ENCODE measurements around the gene USP32. TPM values are rescaled to one million over a fixed set of nuclear protein-coding genes. Genes with fewer than 3 reads are reported as not detected.

Gene USP32
- total RNA-seq, 1 donor from 2014 or later = 22.8 TPM

DNA sequence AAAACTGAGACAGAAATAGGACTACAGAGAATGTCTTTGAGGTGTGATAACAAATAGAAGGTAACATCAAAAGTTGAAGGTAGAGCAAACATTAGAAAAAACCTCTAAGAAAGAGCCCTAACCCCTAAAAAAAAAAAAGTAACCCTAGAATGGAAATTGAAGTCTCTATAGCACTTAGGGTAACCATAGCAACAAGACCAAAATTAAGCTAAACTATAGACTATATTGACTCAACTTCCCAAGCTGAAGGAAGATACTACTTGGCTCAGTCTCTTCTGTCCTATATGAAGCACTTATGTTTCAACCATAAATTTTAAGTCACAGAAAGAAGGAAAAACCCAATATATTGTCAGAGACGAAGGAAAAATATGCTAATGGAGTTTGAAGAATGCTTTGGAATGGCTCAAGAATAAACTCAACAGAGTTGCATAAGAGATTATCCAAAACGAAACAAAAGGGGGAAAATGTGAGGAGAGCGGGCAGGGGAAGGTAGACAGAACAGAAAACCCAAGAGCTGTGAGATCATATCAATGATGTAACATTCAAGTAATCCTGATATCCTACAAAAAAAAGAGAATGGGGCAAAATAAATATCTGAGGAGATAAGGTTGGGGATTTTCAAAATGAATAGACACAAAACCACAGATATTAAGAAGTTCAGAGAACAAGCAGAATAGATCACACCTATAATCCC lies 88.4 kb downstream of the USP32 start:
- Histone ChIP-seq H3K36me3 (peaks cover 6% of the 10 kb centered on the region), H3K4me1 (peaks cover 11% of the 10 kb centered on the region), H3K27ac (replicated peaks) (no peak overlapping the region), H3K9me3 (replicated peaks) (no peaks in the 10 kb centered on the region), H3K4me3 (no peak overlapping the region), H3K27me3 (ENCODE audit: low read depth) (no peaks in the 10 kb centered on the region)
- DNase-seq = no peak
- intact Hi-C loops (cut with micrococcal nuclease) = no loop called here
- TF ChIP-seq, protein P1, sequence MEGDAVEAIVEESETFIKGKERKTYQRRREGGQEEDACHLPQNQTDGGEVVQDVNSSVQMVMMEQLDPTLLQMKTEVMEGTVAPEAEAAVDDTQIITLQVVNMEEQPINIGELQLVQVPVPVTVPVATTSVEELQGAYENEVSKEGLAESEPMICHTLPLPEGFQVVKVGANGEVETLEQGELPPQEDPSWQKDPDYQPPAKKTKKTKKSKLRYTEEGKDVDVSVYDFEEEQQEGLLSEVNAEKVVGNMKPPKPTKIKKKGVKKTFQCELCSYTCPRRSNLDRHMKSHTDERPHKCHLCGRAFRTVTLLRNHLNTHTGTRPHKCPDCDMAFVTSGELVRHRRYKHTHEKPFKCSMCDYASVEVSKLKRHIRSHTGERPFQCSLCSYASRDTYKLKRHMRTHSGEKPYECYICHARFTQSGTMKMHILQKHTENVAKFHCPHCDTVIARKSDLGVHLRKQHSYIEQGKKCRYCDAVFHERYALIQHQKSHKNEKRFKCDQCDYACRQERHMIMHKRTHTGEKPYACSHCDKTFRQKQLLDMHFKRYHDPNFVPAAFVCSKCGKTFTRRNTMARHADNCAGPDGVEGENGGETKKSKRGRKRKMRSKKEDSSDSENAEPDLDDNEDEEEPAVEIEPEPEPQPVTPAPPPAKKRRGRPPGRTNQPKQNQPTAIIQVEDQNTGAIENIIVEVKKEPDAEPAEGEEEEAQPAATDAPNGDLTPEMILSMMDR (IDR thresholded peaks at IDR 0.05; ENCODE audit: borderline replicate concordance) = no peak

DNA sequence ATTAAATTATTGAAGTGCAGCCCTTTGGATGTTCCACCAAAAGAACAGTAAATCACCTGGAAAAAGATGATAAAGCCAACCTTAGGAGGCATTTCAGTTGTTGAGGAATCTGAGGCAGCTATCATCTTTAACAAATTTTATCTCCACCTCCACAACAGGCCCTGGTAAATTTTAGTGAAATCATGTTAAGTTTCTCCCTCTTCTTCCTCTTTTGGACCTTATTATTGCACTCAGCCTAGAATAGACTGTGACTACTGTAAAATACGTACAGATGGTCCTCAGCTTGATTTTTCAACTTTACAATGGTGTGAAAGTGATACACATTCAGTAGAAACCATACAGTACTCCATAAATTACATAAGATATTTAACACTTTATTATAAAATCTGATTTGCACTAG lies 90.3 kb downstream of the USP32 start:
- no peaks in the 10 kb centered on the region for H3K27me3 ChIP-seq (ENCODE audit: low read depth)
- TF ChIP-seq, protein P1 (IDR thresholded peaks at IDR 0.05; ENCODE audit: borderline replicate concordance) = no peak
- no peak overlapping the region for H3K27ac ChIP-seq (replicated peaks)
- peaks cover 6% of the 10 kb centered on the region for H3K36me3 ChIP-seq
- intact Hi-C loops (cut with micrococcal nuclease) = no loop called here
- H3K9me3 ChIP-seq (replicated peaks) = no peaks in the 10 kb centered on the region
- H3K4me3 ChIP-seq = no peak overlapping the region
- peaks cover 11% of the 10 kb centered on the region for H3K4me1 ChIP-seq
- no peak for DNase-seq

DNA sequence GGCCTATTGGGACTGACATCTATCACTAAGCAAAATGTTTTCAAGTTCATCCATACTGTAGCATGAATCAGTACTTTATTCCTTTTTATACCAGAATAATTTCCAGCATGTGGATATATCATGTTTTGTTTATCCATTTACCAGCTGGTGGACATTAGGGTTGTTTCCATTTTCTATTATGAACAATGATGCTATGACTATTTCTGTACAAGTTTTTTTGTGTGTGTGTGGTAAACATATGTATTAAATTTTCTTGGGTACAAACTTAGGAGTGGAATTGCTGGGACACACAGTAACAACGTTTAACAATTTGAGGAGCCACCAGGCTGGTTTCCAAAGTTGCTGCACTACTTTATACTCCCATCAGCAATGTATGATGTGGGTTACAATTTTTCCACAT lies 91.0 kb downstream of the USP32 start:
- no peaks in the 10 kb centered on the region for H3K27me3 ChIP-seq (ENCODE audit: low read depth)
- peaks cover 11% of the 10 kb centered on the region for H3K4me1 ChIP-seq
- H3K9me3 ChIP-seq (replicated peaks) = no peaks in the 10 kb centered on the region
- H3K27ac ChIP-seq (replicated peaks) = no peak overlapping the region
- H3K4me3 ChIP-seq = no peak overlapping the region
- TF ChIP-seq, protein P1 (IDR thresholded peaks at IDR 0.05; ENCODE audit: borderline replicate concordance) = no peak
- intact Hi-C loops (cut with micrococcal nuclease) = no loop called here
- DNase-seq = no peak
- H3K36me3 ChIP-seq = peaks cover 6% of the 10 kb centered on the region

DNA sequence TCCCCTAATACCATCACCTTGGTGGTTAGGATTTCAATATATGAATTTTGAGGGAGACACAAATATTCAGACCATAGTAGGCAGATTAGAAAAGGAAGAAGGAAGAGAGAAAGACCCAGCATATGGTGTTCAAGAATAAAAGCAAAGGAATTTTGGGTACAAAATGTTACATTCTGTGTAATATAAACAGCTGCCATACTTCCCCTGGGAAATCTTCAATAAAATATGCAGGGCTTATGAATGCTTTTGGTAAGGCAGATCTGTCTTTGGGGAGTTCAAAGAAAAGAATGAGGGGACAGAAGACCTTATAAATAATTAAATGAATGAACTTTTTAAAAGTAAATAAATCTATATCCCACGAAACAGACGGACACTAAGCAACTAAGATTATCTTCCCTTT lies 91.9 kb downstream of the USP32 start:
- Histone ChIP-seq H3K4me1 (peaks cover 11% of the 10 kb centered on the region), H3K27me3 (ENCODE audit: low read depth) (no peaks in the 10 kb centered on the region), H3K27ac (replicated peaks) (no peak overlapping the region), H3K9me3 (replicated peaks) (no peaks in the 10 kb centered on the region), H3K36me3 (peaks cover 6% of the 10 kb centered on the region), H3K4me3 (no peak overlapping the region)
- TF ChIP-seq, protein P1 (IDR thresholded peaks at IDR 0.05; ENCODE audit: borderline replicate concordance) = no peak
- intact Hi-C loops (cut with micrococcal nuclease) = no loop called here
- DNase-seq = no peak

DNA sequence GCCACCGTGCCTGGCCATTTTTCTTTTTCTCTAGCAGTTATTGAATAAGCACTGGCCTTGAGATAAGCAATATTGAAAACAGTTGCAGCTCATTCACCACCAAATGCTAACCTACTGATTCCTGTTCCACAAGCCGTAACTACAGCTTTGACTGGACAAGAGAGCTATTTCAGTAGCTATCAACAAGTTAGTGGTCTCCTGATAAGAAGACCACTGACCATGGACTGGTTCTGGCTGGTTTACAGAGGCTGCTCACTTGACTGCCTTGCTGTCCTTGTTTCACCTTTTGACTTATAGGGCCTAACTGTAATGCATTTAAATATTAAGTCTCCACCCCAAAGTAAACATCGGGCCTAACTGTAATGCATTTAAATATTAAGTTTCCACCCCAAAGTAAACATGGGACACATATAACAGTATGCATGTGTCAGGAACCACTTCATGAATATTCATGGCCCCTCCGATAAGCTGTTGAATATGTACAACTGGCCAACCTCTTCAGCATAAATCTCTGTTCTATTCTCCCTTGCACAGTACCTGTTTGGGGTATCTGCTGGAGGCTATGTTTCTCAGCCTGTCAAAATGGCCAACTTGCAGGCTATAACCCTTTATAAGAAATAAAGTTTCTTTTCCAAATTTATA lies 94.1 kb downstream of the USP32 start:
- H3K27me3 ChIP-seq (ENCODE audit: low read depth) = no peaks in the 10 kb centered on the region
- TF ChIP-seq, protein P1 (IDR thresholded peaks at IDR 0.05; ENCODE audit: borderline replicate concordance) = no peak
- intact Hi-C loops (cut with micrococcal nuclease) = no loop called here

More for the DNA sequence above, 94.1 kb downstream of the USP32 start:
- no peak for DNase-seq
- H3K9me3 ChIP-seq (replicated peaks) = no peaks in the 10 kb centered on the region
- peaks cover 9% of the 10 kb centered on the region for H3K36me3 ChIP-seq
- H3K27ac ChIP-seq (replicated peaks) = no peak overlapping the region
- peaks cover 5% of the 10 kb centered on the region for H3K4me1 ChIP-seq
- no peak overlapping the region for H3K4me3 ChIP-seq

Data from left ventricle myocardium inferior (tissue), 1 donor.